Sigmoid colon (tissue), 7 donors: ENCODE data around the gene PRCD. TPM values are rescaled to one million over a fixed set of nuclear protein-coding genes. Genes with fewer than 3 reads are reported as not detected.

Source experiments
- DNase-seq: peaks from one replicate; pipeline ENCODE4 v3.0.0-alpha.2; 2019
- H3K27ac ChIP-seq, 4 donors: fragments of 200-600 bp; sonication (generic); one replicate each; pipeline ENCODE4 v1.5.1; 2016 to 2019; ENCODE audit warnings: mild to moderate bottlenecking in 1 of 4
- H3K27me3 ChIP-seq, 3 donors: fragments of 200-600 bp; sonication (generic); one replicate each; pipeline ENCODE4 v1.5.1; 2019; ENCODE audit warnings: mild to moderate bottlenecking in 1 of 3
- H3K36me3 ChIP-seq, 4 donors: fragments of 200-600 bp; sonication (generic); one replicate each; pipeline ENCODE4 v1.5.1; 2016 to 2019
- H3K4me1 ChIP-seq, 4 donors: fragments of 200-600 bp; sonication (generic); one replicate each; pipeline ENCODE4 v1.5.1; 2017 to 2019
- H3K4me3 ChIP-seq, 4 donors: fragments of 200-600 bp; sonication (generic); one replicate each; pipeline ENCODE4 v1.5.1; 2017 to 2019; ENCODE audit warnings: mild to moderate bottlenecking in 2 of 4, moderate library complexity in 1 of 4
- H3K9me3 ChIP-seq, 4 donors: fragments of 200-600 bp in 3 of 4; sonication (generic) in 3 of 4; one replicate each; pipeline versions ENCODE4 v1.5.1 to v1.6.1; 2013 to 2019
- EP300 ChIP-seq, 4 donors: sonication (generic); formaldehyde crosslinking; IDR thresholded peaks; one replicate each; pipeline ENCODE4 v1.6.1; 2017; ENCODE audit warnings: antibody characterized with exemption in 4 of 4
- POLR2A ChIP-seq, 2 donors: fragments of 450-650 bp; IDR thresholded peaks; one replicate each; pipeline ENCODE4 v1.6.1; 2016; ENCODE audit warnings: antibody characterized with exemption in 2 of 2, mild to moderate bottlenecking in 2 of 2, moderate library complexity in 2 of 2
- POLR2AphosphoS5 ChIP-seq, 4 donors: sonication (generic); formaldehyde crosslinking; IDR thresholded peaks; one replicate each; pipeline ENCODE4 v1.6.1; 2017; ENCODE audit warnings: antibody characterized with exemption in 4 of 4
- WGBS, 2 donors: extraction: QIAGEN DNeasy Blood & Tissue Kit; methylation state at CpG; one replicate each; pipeline ENCODE4 v1.1.7; 2013; 5-methylcytosine and 5-hydroxymethylcytosine counted together
- intact Hi-C: fragments of 100-400 bp; cut with DNase I; formaldehyde crosslinking; loops from one replicate; pipeline ENCODE4 v1.15.1; 2023
- polyA plus RNA-seq, 3 donors: library from polyadenylated mRNA; stranded (reverse); fragments of 200-250 nt; gene quantifications; one replicate each; pipeline ENCODE4 v1.2.3, GENCODE V29; 2013
- total RNA-seq, 4 donors: library from RNA; depleted of rRNA; stranded (reverse); fragments of >200 nt; gene quantifications; one replicate each; pipeline ENCODE4 v1.1.0, GENCODE V29; 2016
- TF ChIP-seq, protein P1 (sequence below), 4 experiments: fragments of 450-650 bp in 3 of 4; fragments of 200-600 bp in 1 of 4; IDR thresholded peaks; one replicate each; pipeline ENCODE4 v1.5.1; 2016 to 2019; ENCODE audit warnings: antibody characterized with exemption in 4 of 4, mild to moderate bottlenecking in 3 of 4, moderate library complexity in 2 of 4
- donor health status: healthy with polysubstance abuse.
- donor health status: Bipolar disorder and iron deficiency.
- donor health status: healthy.

Gene PRCD
- total and polyA plus RNA-seq, 7 donors = 1.1 to 7.1 (median 5.3) TPM; not detected in 1

DNA sequence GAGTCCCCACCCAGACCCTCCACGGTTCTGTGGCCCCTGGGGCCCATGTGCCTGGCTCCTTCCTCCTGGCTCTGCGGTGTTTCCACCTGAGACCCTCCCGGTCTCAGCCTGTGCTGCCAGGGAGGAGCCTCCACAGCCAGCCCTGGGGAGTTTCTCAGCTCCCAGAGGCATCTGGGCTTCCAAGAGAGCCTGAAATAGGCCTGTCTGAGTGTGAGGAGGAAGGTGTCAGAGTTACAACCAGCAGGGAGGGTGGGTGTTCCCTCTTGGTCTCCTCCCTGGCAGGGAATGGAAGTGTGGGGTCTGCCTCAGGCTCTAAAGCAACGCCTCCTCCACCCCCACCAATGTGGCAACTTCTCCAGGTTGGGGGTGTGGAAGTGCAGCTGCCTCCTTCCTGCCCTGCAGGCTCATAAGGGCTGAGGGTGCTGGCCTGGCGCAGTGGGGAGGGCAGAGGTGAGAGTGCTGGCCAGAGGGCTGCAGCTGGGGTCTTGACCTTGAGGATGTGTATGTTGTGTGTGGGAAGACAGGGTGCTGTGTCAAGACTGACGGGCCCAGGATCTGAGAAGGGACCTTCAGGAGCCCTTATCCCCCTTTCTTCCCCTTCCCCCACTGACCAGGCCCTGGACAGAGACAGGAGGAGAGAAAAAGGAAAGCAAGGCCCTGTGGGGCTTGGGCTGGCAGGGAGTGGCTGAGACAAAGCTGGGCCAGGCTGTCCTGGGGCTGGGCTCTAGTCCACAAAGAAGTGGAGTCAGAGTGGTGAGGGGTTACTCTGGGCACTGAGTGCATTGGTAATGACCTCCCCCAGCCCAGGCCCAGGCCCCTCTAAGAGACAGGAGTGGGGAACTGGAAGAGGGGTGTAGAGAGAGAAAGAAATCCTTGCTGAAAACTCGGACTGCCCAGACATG, 4.8 kb upstream of the PRCD start:
- H3K27ac ChIP-seq = peak overlapping the region; percentile 4 to 44 (median 36)
- no peaks in the 10 kb centered on the region for H3K36me3 ChIP-seq
- 76 to 80% methylated on average over 7 of the region's 7 CpGs for WGBS, 2 donors
- peaks cover 14 to 40% (median 31%) of the 10 kb centered on the region in 3 donors for H3K27me3 ChIP-seq
- no peak for DNase-seq
- H3K4me3 ChIP-seq = peak overlapping the region in 1 of 4 donors; percentile 54
- peaks cover 0 to 40% (median 32%) of the 10 kb centered on the region in 4 donors for H3K4me1 ChIP-seq
- intact Hi-C loops = no loop called here
- H3K9me3 ChIP-seq = no peaks in the 10 kb centered on the region
- no peak for TF ChIP-seq POLR2A (IDR thresholded peaks at IDR 0.05)
- no peak for TF ChIP-seq POLR2AphosphoS5 (IDR thresholded peaks at IDR 0.05)
- TF ChIP-seq EP300 (IDR thresholded peaks at IDR 0.05) = no peak
- TF ChIP-seq, protein P1, sequence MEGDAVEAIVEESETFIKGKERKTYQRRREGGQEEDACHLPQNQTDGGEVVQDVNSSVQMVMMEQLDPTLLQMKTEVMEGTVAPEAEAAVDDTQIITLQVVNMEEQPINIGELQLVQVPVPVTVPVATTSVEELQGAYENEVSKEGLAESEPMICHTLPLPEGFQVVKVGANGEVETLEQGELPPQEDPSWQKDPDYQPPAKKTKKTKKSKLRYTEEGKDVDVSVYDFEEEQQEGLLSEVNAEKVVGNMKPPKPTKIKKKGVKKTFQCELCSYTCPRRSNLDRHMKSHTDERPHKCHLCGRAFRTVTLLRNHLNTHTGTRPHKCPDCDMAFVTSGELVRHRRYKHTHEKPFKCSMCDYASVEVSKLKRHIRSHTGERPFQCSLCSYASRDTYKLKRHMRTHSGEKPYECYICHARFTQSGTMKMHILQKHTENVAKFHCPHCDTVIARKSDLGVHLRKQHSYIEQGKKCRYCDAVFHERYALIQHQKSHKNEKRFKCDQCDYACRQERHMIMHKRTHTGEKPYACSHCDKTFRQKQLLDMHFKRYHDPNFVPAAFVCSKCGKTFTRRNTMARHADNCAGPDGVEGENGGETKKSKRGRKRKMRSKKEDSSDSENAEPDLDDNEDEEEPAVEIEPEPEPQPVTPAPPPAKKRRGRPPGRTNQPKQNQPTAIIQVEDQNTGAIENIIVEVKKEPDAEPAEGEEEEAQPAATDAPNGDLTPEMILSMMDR (IDR thresholded peaks at IDR 0.05) = no peak

DNA sequence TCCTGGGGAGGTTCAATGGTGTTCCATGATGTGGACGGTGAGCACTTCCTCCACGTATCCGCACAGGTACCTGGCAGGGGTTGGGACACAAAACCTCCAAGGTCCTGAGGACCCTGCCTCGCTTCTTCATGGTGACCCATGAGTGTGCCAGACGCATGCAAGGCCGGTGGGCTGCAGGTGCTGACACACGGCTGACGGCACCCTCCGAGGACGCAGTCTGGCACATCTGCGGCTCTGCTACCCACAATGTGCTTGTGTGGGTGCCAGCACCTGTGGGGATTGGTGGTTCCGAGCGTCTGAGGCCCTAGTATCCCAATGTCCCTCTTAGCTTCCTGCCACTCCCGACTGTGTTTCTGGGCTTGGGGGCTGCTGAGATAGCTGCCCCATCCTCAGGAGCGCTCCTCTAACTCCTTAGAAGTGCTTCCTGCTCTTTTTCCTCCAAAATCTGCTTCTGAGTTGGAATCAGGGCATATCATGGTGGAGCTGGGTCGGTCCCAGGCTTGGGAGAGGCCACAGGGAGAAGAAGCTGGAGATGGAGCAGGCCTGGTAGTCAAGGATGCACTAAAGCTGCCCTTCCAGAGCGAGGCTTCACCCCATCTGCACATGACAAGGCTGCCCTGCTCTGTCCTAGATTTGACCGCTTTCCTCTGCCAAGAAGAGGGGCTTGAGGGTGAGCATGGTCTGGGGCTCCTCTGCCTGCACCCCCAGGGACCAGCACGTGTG, 3.9 kb upstream of the PRCD start:
- TF ChIP-seq EP300 (IDR thresholded peaks at IDR 0.05) (no peak), POLR2A (IDR thresholded peaks at IDR 0.05) (no peak), POLR2AphosphoS5 (IDR thresholded peaks at IDR 0.05) (no peak)
- TF ChIP-seq, protein P1 (IDR thresholded peaks at IDR 0.05) = no peak
- intact Hi-C loops = no loop called here
- 83 to 84% methylated on average over 19 of the region's 19 CpGs for WGBS, 2 donors
- Histone ChIP-seq H3K27me3 (peaks cover 14 to 40% (median 31%) of the 10 kb centered on the region in 3 donors), H3K9me3 (no peaks in the 10 kb centered on the region), H3K4me3 (peak overlapping the region in 2 of 4 donors; percentile 45 to 54), H3K36me3 (no peaks in the 10 kb centered on the region), H3K4me1 (peaks cover 0 to 39% (median 31%) of the 10 kb centered on the region in 4 donors), H3K27ac (peak overlapping the region; percentile 65 to 79 (median 74))
- no peak for DNase-seq

- no peak for DNase-seq
- peaks cover 0 to 38% (median 30%) of the 10 kb centered on the region in 4 donors for H3K4me1 ChIP-seq
Measured at GRCh38 chr17:76536511-76537287, 3.1 kb upstream of the PRCD start.

DNA sequence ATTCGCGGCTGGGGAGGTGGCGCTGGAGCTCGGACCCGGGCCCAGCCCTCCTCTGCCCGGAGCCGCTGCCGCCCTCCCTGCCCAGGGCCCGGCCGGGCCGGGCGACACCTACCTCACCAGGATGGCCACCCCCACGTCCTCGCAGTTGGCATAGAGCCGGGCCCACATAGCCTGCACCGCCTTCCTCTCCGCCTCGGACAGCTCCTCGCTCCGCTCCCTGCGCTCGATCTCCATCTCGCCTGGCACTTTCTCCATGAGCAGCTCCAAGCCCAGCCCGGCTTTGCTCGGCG, 2.6 kb upstream of the PRCD start:
- H3K9me3 ChIP-seq = no peaks in the 10 kb centered on the region
- H3K27me3 ChIP-seq = peaks cover 14 to 41% (median 34%) of the 10 kb centered on the region in 3 donors
- 5 to 13% methylated on average over 26 of the region's 26 CpGs for WGBS, 2 donors
- no peaks in the 10 kb centered on the region for H3K36me3 ChIP-seq
- intact Hi-C loops = no loop called here
- peaks cover 0 to 37% (median 29%) of the 10 kb centered on the region in 4 donors for H3K4me1 ChIP-seq
- TF ChIP-seq POLR2AphosphoS5 (IDR thresholded peaks at IDR 0.05) = no peak
- TF ChIP-seq EP300 (IDR thresholded peaks at IDR 0.05) = no peak
- TF ChIP-seq, protein P1 (IDR thresholded peaks at IDR 0.05) = no peak
- DNase-seq = no peak
- peak overlapping the region; percentile 65 to 79 (median 74) for H3K27ac ChIP-seq
- peak overlapping the region; percentile 34 to 54 (median 48) for H3K4me3 ChIP-seq

More at GRCh38 chr17:76536511-76537287, 3.1 kb upstream of the PRCD start:
- no peak for TF ChIP-seq POLR2AphosphoS5 (IDR thresholded peaks at IDR 0.05)
- no peak for TF ChIP-seq POLR2A (IDR thresholded peaks at IDR 0.05)
- intact Hi-C loops = no loop called here
- no peaks in the 10 kb centered on the region for H3K9me3 ChIP-seq
- no peaks in the 10 kb centered on the region for H3K36me3 ChIP-seq
- H3K27me3 ChIP-seq = peaks cover 14 to 40% (median 31%) of the 10 kb centered on the region in 3 donors
- peak overlapping the region; percentile 34 to 54 (median 48) for H3K4me3 ChIP-seq
- 67 to 70% methylated on average over 25 of the region's 25 CpGs for WGBS, 2 donors
- H3K27ac ChIP-seq = peak overlapping the region; percentile 65 to 79 (median 74)
